ENCODE data around the gene DENND4A.
"Not testable (repeated sequence)": the region's sequence is repeated elsewhere in the genome, so short reads cannot be mapped to it uniquely, and the experiment has no call there.

Gene DENND4A

DNA sequence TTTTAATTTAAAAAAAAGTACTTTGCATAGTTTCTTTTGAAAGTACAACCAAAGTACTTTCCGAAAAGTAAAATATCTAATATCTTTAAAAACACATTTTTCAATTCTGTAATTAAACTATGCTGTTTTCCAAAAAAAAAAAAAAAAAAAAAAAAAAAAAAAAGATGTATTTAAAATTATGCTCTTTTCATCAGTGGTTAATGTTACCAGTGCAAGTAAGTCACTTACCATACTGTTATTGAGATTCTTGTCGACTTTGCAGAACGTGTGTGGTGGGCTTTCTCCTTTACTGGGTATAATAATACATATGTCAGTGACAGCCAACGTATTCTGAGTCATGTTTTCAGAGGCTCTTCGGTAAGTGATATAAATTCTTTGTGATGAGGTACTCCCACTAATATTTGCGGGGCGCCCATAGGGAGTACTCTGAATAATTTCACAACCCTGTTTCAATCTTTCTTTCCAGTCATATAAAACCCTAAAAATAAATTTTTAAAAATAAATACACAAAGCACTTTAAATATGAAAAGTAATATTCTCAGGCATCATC is 39.9 kb downstream of the DENND4A start:
- DNase-seq = no peak

DNA sequence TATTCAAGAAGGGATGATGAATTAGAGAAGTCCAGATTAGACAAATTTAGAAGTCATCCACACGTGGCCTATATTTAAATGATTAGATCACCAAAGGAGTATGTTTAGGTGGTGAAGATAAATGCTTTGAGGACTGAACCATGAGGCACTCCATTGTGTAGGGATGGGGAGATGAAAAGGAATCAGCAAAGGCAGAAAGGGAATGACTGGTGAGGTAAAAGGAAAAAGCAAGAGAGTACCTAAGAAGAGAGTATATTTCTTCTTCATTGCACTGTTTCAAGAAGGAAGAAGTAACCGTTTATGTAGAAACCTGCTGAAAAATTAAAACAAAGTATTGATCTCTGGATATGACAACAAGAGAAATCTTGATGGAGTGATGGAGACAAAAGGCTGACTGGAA is 40.7 kb downstream of the DENND4A start:
- no peak for DNase-seq

DNA sequence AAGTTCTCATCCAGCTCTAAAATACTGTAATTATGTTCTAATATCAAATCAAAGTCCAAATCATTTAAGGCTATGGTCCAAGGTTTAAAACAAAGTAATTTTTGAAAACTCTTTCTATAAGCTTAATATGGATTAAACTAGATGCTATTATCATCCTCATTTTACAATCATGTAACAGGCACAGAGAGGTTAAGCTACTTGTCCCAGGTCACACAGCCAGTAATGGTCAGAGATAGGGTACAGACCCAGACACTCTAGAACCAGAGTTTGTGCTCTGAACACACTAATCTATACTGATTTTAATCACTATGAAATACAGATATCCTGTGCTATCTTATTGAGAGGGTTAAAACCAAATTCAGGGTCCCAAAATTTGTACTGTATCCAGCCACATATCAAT is 44.8 kb downstream of the DENND4A start:
- DNase-seq = no peak

DNA sequence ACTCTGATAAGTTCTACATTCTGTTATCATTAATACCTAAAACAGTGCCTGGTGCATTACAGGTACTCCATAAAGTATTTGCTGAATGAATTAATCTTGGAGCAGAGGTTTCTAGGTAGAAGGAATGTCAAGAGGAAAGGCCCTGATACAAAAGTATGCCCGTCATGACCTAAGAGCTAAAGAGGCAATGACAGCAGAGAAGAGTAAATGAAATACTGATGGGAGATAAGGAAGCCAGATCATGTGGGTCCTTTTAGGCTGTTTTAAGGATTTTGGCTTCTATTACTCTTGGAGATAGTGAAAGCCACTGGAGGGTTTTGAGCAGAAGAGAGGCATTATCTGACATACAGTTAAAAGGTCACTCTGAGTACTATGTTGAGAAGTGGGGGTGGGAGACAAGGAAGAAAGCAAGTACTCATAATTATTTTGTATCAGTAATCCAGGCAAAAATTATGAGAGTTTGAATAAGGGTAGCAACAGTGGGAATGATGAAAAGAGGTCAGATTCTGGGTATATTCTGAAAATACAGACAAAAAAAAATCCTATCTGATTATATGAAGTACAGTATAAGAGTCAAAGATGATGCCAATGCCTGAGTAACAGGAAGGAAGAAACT is 48.3 kb downstream of the DENND4A start:
- no peak for DNase-seq

DNA sequence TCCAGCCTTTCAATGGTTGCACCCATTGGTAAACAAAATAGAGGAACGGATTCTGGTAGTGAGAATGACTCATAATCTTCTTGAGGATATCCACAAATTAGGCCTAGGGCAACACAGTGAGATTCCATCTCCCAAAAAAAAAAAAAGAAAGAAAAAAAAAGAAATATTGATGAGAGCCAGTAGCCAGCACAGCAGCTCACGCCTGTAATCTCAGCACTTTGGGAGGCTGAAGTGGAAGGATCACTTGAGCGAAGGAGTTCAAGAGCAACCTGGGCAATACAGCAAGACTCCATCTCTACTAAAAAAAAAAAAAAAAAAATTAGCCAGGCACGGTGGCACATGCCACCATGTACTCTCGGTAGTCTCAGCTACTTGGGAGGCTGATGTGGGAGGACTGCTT is 51.9 kb downstream of the DENND4A start:
- DNase-seq = no peak

DNA sequence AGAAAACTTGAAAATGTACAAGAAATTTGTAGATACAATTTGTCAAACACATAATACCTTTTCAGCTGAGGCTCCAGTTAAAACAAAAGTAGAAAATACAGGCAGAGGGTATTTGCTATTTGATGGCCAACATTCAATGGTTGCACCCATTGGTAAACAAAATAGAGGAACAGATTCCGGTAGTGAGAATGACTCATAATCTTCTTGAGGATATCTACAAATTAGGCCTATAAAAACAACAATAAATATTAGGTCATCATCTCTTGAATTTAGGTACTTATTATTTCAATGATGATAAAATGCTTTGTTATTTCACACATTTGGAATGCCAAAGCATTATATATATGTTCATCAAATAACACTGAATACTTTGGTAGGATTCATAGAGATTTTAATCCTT is 53.4 kb downstream of the DENND4A start:
- no peak for DNase-seq

DNA sequence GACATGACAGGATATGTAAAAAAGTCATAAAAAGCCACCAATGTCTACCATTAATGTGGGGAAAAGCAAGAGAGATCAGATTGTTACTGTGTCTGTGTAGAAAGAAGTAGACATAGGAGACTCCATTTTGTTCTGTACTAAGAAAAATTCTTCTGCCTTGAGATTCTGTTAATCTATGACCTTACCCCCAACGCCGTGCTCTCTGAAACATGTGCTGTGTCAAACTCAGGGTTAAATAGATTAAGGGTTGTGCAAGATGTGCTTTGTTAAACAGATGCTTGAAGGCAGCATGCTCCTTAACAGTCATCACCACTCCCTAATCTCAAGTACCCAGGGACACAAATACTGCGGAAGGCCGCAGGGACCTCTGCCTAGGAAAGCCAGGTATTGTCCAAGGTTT is 58.5 kb downstream of the DENND4A start:
- not testable (repeated sequence) for DNase-seq

DNA sequence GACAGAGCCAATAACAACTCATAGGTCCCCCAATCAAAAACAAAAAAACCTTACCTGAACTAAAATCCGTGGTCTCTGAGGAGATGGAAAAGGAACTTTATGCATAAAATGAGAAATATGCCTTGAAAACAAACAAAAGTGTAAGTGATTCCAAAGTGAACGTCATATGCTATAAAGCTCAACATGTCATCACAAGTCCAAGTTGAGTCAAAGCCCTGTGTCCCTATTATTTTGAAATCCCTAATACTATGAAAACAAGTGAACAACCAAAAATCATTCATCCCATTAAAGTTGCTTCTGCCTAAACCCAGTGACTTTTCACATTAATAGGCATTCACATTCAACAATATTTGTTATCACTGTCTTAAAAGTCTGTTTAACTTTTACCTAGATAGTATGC is 59.4 kb downstream of the DENND4A start:
- DNase-seq = no peak

DNA sequence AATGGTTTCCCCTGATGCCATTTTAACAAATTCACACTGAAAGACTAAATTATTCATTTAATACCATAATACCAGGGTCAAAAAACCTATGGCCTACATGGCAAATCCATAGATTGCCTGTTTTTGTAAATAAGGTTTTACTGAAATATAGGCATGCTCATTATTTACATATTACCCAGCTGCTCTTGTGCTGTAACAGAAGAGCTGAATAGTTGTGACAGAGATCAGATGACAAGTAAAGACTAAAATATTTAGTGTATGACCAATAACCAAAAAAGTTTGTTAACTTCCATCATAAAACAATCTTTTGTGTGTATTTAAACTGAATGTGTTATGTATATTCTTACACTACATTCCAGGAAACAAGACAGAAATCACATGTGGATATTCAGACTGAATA is 60.2 kb downstream of the DENND4A start:
- DNase-seq = no peak

DNA sequence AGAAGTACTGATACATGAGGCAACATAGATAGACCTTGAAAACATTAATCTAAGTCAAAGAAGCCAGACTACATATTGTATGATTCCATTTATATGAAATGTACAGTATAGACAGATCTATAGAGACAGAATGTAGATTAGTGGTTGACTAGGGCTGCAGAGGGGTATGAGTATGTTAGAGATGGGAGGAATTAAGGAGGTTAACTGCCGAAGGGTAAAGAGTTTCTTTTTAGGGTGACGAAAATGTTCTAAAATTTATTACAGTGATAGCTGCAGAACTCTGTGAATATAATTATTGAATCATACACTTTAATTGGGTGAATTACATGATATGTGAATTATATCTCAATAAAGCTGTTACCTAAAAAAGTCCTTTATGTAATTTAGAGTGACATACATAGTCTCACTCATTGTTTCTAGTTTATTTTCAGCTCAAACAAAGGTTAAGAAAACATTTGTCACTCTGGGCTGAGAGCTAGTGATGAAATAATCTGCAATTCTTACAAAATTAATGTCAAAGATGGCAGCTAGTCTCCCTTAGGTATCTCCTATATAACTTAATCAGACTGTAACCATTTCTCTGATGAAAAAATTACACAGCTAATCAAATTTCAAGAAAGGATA is 61.4 kb downstream of the DENND4A start:
- no peak for DNase-seq

DNA sequence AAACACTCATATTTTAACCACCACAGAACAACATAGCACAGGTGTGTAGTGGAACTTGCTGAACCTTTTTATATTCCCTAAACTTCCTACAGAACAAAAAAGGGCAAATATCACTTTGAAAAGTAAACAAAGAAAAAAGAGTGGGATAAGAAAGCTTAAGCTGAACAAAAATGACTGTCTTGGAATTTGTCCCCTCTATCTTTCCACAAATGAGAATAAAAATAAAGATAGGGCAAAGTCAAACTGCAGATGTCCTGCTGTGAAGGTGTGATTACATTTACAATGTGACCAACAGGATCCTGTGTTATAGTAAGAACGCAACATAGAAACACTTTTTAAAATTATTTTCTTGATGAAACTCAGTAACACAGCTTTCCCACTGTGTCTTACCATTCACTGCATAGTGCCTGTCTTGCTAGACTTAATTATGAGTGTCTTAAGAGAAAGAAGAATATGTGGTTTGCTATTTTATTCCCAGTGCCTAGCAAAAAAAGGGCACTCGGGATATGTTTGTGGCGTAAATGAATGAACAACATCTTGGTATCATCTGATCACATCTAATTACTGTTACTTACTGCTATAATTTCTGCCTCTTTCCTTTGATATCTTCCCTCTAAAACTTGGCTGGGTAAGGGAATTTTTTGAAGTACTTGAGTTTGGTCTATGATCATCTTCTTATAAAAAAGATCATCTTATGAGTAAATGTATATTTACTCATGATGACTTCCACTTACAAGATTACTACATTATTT is 67.5 kb downstream of the DENND4A start:
- no peak for DNase-seq

DNA sequence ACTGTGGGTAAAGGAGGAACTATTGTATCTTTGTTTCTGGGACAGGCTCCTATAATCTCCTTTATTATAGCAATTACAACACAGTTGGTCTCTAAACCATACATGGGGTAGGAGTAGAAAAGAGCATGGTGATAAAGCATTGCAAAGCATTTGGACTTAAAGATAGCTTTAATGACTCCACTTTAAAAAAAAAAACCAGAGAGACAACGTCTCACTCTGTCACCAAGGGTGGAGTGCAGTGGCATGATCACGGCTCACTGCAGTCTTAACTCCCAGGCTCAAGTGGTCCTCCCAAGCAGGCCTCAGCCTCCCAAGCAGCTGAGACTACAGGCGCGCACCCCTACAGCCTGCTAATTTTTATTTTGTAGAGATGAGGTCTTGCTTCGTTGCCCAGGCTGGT is 68.2 kb downstream of the DENND4A start:
- DNase-seq = no peak

DNA sequence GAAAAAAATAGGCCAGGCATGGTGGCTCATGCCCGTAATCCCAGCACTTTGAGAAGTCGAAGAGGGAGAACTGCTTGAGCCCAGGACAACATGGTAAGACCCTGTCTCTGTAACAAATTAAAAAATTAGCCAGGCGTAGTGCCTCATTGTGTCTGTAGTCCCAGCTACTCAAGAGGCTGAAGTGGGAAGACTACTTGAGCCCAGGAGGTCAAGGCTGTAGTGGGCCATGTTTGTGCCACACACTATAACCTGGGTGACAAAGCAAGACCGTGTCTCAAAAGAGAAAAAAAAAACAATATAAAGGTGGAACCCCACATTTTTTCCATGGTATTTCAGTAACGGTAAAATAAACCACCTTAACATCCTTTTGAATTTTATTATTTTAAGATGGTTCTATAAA is 69.9 kb downstream of the DENND4A start:
- no peak for DNase-seq

DNA sequence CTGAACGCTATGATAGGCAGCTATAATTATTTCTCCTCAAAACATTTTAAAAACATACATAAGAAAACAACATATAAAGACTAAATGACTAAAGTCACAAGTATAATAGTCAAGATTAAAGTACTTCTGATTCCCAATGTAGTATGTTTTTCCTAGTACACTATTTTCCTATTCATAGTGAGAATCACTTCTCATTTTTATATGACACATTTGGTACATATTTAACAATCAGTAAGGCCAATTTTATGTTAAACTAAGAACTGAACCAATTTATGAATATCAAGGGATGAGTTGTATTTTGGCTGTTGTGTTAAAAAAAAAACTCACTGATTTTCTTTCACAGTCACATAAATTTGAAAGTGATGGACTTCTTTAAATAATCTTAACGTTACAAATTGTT is 79.7 kb downstream of the DENND4A start:
- DNase-seq = no peak

DNA sequence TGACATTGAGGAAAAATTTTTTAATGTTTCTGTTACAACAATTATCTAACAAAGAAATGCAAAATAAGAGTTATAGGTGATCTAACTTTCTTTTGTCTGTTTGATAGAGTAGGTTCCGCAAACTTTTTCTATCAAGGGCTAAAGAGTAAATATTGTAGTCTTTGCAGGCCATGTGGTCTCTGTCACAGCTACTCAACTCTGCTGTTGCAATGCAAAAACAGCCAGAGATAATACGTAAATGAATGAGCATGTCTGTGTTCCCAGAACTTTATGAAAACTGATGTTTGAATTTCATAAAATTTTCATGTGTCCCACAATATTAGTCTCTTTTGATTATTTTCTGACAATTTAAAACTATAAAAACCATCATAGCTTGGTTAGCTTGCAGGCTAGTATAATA is 97.0 kb downstream of the DENND4A start:
- no peak for DNase-seq

DNA sequence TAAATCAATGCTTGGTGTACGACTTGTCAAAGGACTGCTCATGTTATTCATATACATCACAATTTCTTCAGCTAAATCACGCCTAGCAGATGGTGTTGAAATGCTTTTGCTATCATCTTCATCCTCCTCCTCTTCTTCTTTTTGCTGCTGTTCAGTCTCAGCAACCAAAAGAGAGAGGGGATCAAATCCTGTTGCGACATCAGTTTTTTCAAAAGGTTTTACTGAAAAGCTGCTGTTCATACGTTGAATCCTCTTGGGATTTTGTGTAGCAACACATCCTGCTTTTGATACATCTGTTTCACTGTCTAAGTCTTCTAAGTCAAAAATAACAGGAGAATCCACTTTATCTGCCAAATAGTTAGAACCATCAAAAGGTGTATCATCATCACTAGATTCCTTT is 101.3 kb downstream of the DENND4A start:
- no peak for DNase-seq

DNA sequence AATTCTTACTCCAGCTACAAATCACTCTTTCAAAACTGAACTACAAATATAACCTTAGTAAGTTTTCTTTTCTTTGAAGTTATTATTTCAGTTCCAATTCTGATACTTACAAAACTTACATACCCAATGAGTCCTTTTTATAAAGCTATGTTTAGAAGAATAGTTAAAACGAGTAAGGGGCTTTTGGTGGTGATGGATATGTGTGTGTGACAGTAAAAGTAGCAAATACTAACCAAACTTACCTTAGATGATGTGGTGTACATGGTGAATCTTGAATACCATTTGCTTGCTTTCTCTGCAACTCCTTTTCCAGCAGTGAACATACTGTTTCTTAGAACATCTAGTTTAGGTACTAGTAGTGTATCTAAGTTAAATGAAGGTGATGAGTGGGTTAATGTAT is 101.9 kb downstream of the DENND4A start:
- DNase-seq = no peak

DNA sequence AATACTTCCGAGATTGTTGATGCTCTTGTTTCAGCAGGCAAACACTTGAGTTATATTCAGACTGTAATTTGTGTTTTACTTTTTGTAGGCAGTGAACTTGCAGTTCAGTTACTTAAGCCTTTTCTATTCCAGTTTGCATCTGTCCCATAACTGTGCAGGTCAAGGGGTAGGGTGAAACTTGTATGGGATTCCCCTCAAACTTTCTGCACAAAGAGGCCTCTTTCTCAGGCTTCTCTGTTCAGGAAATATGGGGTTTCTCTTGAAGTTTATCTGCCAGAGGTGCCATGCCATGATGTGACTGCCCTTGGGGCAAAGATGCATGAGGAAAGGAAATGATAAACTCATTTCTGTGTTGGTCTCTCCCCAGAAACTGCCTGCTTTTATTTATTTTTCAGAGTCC is 103.6 kb downstream of the DENND4A start:
- DNase-seq = no peak

DNA sequence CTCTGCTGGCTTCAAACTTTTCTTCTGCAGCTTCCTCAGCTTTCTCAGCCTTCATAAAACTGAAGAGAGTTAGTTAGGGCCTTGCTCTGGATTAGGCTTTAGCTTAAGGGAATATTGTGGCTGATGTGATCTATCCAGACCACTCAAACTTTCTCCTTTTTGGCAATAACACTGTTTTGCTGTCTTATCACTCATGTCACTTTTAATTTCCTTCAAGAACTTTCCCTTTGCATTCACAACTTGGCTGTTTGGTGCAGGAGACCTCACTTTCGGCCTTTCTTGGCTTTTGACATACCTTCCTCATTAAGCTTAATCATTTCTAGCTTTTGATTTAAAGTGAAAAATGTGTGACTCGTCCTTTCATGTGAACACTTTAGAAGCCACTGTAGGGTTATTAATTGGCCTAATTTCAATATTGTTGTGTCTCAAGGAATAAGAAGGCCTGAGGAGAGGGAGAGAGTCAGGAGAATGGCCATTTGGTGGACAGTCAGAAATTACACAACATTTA is 109.6 kb downstream of the DENND4A start:
- DNase-seq = no peak

DNA sequence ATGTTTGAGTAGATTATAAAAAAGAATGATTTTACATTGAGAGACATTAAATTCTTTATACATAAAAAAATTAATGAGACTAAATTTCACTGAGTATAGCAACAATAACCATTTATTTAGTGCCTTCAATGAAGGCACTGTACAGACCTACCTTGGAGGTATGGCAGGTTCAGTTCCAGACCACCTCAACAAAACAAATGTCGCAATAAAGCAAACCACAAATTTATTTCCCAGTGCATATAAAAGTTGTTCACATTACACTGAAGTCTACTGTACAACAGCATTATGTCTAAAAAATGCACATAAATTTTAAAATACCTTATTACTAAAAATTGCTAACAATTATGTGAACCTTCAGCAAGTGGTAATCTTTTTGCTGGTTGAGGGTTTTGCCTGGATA is 111.5 kb downstream of the DENND4A start:
- no peak for DNase-seq

DNA sequence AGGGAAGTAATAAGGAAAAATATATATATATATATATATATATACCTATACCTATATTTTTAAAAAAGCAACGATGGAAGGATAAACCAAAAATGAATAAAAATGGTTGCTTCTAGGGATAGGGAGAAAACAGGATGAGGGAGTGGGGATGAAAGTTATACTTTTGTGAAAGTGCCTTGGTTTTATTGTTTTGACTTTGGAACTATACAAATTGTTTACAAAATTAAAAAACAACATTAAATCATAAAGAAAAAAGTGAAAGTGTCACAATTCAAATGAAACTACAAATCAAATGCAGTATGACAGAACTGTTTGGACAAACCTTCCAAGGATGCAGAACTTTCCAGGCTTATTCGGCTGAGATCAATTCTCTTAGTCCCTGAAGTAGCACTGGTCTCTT is 116.0 kb downstream of the DENND4A start:
- no peak for DNase-seq

DNA sequence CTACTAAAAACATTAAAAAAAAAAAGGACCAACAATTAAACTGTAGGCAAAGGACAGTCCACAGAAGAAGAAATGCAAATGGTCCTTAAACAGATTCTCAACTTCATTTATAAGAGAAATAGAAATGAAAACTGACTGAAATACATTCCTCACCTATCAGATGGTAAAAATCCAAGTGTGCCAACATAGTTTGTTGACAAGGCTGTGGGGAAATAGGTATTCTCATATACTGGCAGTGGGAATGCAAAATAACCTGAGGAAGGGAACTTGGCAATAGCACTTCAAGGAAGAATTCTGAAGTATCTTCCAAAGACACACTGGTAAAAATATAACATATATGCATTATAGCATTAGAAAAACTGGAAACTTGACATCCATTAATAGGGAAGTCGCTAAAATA is 116.5 kb downstream of the DENND4A start:
- DNase-seq = no peak

DNA sequence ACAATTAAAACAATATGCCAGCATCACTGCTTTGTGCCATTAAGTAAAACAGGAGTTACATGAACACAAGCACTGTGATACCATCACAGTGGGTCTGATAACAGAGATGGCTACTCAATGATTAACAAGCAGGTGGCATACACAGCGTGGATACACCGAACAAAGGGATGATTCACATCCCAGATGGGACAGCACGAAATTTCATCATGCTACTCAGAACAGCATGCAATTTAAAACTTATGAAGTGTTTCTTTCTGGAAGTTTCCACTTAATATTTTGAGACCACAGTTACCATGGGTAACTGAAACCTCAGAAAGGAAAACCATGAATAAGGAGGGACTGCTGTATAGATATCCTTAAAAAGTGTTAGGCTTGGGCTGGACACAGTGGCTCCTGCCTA is 125.8 kb downstream of the DENND4A start:
- DNase-seq = no peak

DNA sequence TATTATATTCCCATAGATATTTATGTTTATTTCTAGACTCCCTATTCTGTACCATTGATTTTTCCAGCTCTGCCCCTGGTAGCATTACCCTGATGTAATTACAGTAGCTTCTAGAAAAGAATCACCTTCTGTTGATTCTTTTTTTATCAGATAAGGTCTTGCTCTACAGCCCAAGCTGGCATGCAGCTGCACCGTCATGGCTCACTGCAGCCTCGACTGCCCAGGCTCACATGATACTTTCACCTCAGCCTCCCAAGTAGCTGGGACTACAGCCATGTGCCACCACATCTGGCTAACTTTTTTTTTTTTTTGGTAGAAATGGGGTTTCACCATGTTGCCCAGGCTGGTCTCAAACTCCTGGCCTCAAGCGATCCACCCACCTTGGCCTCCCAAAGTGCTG is 128.6 kb downstream of the DENND4A start:
- DNase-seq = no peak
